ENCODE results near the gene NRXN3. TPM values are rescaled to one million over a fixed set of nuclear protein-coding genes. Genes with fewer than 3 reads are reported as not detected.

NRXN3 gene
- total RNA-seq, 1 experiment from 2014 or later = not detected

GRCh38 chr14:79404874-79405511 is 1234.8 kb downstream of the NRXN3 start:
- DNase-seq = no peak
- no TSS peak for BruUV-seq (replicated peaks)
- no peak for TF ChIP-seq CTCF (conservative IDR thresholded peaks at IDR 0.05)
- no peak for TF ChIP-seq EZH2 (IDR thresholded peaks at IDR 0.05; ENCODE audit: low read depth)
- intact Hi-C loops (cut with micrococcal nuclease; ENCODE audit: unreplicated experiment) = no loop called here
- Histone ChIP-seq H3K27me3 (ENCODE audit: insufficient read depth, low read depth) (no peaks in the 10 kb centered on the region; the same call in 1 of the 2 replicates), H3K4me3 (no peak overlapping the region), H3K9me2 (ENCODE audit: insufficient read depth) (no peaks in the 10 kb centered on the region), H3F3A (ENCODE audit: insufficient read depth, low read depth) (no peaks in the 10 kb centered on the region), H3K27ac (no peak overlapping the region), H3K9me3 (ENCODE audit: insufficient read depth, low read depth) (no peaks in the 10 kb centered on the region), H3K4me1 (replicated peaks; ENCODE audit: insufficient read depth) (no peaks in the 10 kb centered on the region), H3K79me2 (ENCODE audit: low read depth) (no peaks in the 10 kb centered on the region), H3K4me2 (no peak overlapping the region), H3K36me3 (ENCODE audit: low read depth) (no peaks in the 10 kb centered on the region), H2AFZ (no peak overlapping the region), H4K20me1 (ENCODE audit: insufficient read depth) (no peaks in the 10 kb centered on the region)
- ChIA-PET CTCF (no interaction called here), POLR2A (ENCODE audit: unreplicated experiment) (no interaction called here)

DNA sequence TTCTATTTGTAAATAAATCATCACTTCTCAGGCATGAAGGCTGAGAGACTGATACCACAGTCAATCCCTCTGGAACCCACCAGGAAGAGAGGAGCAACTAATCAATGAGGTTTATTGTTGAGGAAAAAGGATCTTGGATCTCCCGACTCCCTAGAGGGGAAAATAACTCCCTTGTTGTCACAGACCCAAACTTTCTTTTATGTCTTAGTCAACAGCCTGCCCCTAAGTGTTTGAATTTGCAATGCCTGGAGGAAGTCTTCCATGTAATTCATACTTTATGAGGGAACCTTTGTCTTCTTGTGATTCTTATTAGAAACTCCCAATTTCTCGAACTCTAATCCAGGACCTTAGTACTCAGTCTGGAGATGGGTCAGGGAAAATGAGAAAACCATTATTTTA is 1235.3 kb downstream of the NRXN3 start:
- POLR2A ChIA-PET (ENCODE audit: unreplicated experiment) = no interaction called here
- Histone ChIP-seq H3K79me2 (ENCODE audit: low read depth) (no peaks in the 10 kb centered on the region), H2AFZ (no peak overlapping the region), H3K9me3 (ENCODE audit: insufficient read depth, low read depth) (no peaks in the 10 kb centered on the region), H4K20me1 (ENCODE audit: insufficient read depth) (no peaks in the 10 kb centered on the region), H3F3A (ENCODE audit: insufficient read depth, low read depth) (no peaks in the 10 kb centered on the region), H3K27ac (no peak overlapping the region), H3K27me3 (ENCODE audit: insufficient read depth, low read depth) (no peaks in the 10 kb centered on the region; the same call in 1 of the 2 replicates), H3K4me2 (no peak overlapping the region), H3K4me1 (replicated peaks; ENCODE audit: insufficient read depth) (no peaks in the 10 kb centered on the region), H3K36me3 (ENCODE audit: low read depth) (no peaks in the 10 kb centered on the region), H3K9me2 (ENCODE audit: insufficient read depth) (no peaks in the 10 kb centered on the region), H3K4me3 (no peak overlapping the region)
- BruUV-seq (replicated peaks) = no TSS peak
- TF ChIP-seq EZH2 (IDR thresholded peaks at IDR 0.05; ENCODE audit: low read depth) (no peak), CTCF (conservative IDR thresholded peaks at IDR 0.05) (no peak)
- CTCF ChIA-PET = no interaction called here
- intact Hi-C loops (cut with micrococcal nuclease; ENCODE audit: unreplicated experiment) = no loop called here
- DNase-seq = no peak

- ChIA-PET POLR2A (ENCODE audit: unreplicated experiment) (no interaction called here), CTCF (no interaction called here)
- H3K4me2 ChIP-seq = no peak overlapping the region
- BruUV-seq (replicated peaks) = no TSS peak
- no peaks in the 10 kb centered on the region for H3K79me2 ChIP-seq (ENCODE audit: low read depth)
- no peaks in the 10 kb centered on the region for H3K4me1 ChIP-seq (replicated peaks; ENCODE audit: insufficient read depth)
- TF ChIP-seq EZH2 (IDR thresholded peaks at IDR 0.05; ENCODE audit: low read depth) (no peak), CTCF (conservative IDR thresholded peaks at IDR 0.05) (no peak)
- no peaks in the 10 kb centered on the region; the same call in 1 of the 2 replicates for H3K27me3 ChIP-seq (ENCODE audit: insufficient read depth, low read depth)
- no peak for DNase-seq
- intact Hi-C loops (cut with micrococcal nuclease; ENCODE audit: unreplicated experiment) = no loop called here
- no peaks in the 10 kb centered on the region for H4K20me1 ChIP-seq (ENCODE audit: insufficient read depth)
- no peaks in the 10 kb centered on the region for H3K9me2 ChIP-seq (ENCODE audit: insufficient read depth)
- H3K9me3 ChIP-seq (ENCODE audit: insufficient read depth, low read depth) = no peaks in the 10 kb centered on the region
- no peak overlapping the region for H2AFZ ChIP-seq
- no peak overlapping the region for H3K27ac ChIP-seq
- no peaks in the 10 kb centered on the region for H3K36me3 ChIP-seq (ENCODE audit: low read depth)
- H3K4me3 ChIP-seq = no peak overlapping the region
- H3F3A ChIP-seq (ENCODE audit: insufficient read depth, low read depth) = no peaks in the 10 kb centered on the region
These were observed 1237.4 kb downstream of the NRXN3 start for GRCh38 chr14:79407572-79407971.

Data from PC-9 (cell line).